ENCODE data around the gene AQP7. TPM values are rescaled to one million over a fixed set of nuclear protein-coding genes. Genes with fewer than 3 reads are reported as not detected.
"Not testable (repeated sequence)": the region's sequence is repeated elsewhere in the genome, so short reads cannot be mapped to it uniquely, and the experiment has no call there.

Gene AQP7
- total and polyA plus RNA-seq, 9 of the 15 experiments (the other 6 are each of a cell fraction or from before 2014, with no cell fraction given), result 0.04 to 0.53 (median 0.07) TPM; not detected in 4

- TF ChIP-seq CHD7 (IDR thresholded peaks at IDR 0.05; ENCODE audit: low read depth, low read length) (no peak), ZNF764 (CRISPR knock-in tag; IDR thresholded peaks at IDR 0.05; ENCODE audit: low read depth) (no peak), HMG20A (CRISPR knock-in tag; conservative IDR thresholded peaks at IDR 0.05) (no peak), BHLHE40 (IDR thresholded peaks at IDR 0.05; ENCODE audit: low read length) (no peak), MIER1 (IDR thresholded peaks at IDR 0.05; ENCODE audit: low read depth) (no peak), XRCC3 (IDR thresholded peaks at IDR 0.05) (no peak), SNRNP70 (optimal IDR thresholded peaks at IDR 0.05; ENCODE audit: low read depth, low read length) (no peak), ZNF780A (CRISPR knock-in tag; IDR thresholded peaks at IDR 0.05) (no peak), HNRNPLL (IDR thresholded peaks at IDR 0.05; ENCODE audit: low read depth, low read length, poor library complexity, severe bottlenecking) (no peak), ZNF766 (CRISPR knock-in tag; conservative IDR thresholded peaks at IDR 0.05) (no peak), PCBP1 (IDR thresholded peaks at IDR 0.05; ENCODE audit: low read depth, low read length, poor library complexity, severe bottlenecking) (no peak)
Observed at GRCh38 chr9:33366979-33367480, 35.3 kb downstream of the AQP7 start (continued).

- CTCF ChIA-PET (ENCODE audit: low intra/inter-chr PET ratio), result interaction anchor here (0.7 kb wide), 1 partner anchor 10 kb away, joined by 3 read pairs; no protein-coding TSS in a partner anchor
- H3K27me3 ChIP-seq (ENCODE audit: control insufficient read depth in 2 of 2, insufficient read depth in 2 of 2, low read length in 2 of 2); H4K20me1 ChIP-seq (replicated peaks; ENCODE audit: control insufficient read depth, insufficient read depth, low read length); intact Hi-C loops (cut with micrococcal nuclease); H3K27ac ChIP-seq (ENCODE audit: extremely low read depth, low read depth, low read length); H3K4me2 ChIP-seq (ENCODE audit: insufficient read depth, low read length); H3K9me3 ChIP-seq (replicated peaks; ENCODE audit: control insufficient read depth, insufficient read depth, low read depth, low read length); H3K4me3 ChIP-seq; FAIRE-seq; H3K4me1 ChIP-seq (replicated peaks in 1 of 2; ENCODE audit: control insufficient read depth in 2 of 2, insufficient read depth in 2 of 2, low read length in 2 of 2); in situ Hi-C loops (cut with MboI); H3K9me1 ChIP-seq (ENCODE audit: control insufficient read depth, insufficient read depth, low read length); DNase-seq (ENCODE audit: extremely low read depth in 1 of 4, low spot score in 3 of 4); ATAC-seq; H2AFZ ChIP-seq (ENCODE audit: low read depth, low read length); H3K9ac ChIP-seq (ENCODE audit: insufficient read depth in 1 of 2, low read depth in 2 of 2, low read length in 2 of 2); H3K79me2 ChIP-seq (ENCODE audit: control insufficient read depth, insufficient read depth, low read length): not testable (repeated sequence)
- peaks cover 57% of the 10 kb centered on the region for H3K36me3 ChIP-seq (ENCODE audit: control insufficient read depth, insufficient read depth, low read length)
- WGBS (ENCODE audit: insufficient coverage, low coverage, missing lambda C conversion rate), result 92% methylated on average over 4 of the region's 4 CpGs
- TSS peak; percentile 17 for BruUV-seq (replicated peaks)
- POLR2A ChIA-PET, result interaction anchor here (0.6 to 0.9 kb wide), 3 partner anchors 8 to 10 kb away, joined by 3 read pairs; no protein-coding TSS in a partner anchor
Observed at GRCh38 chr9:33364814-33365213, 37.6 kb downstream of the AQP7 start.
